Prostate gland (tissue), 2 donors: ENCODE results near the gene ZNF664.

Experiments
- POLR2A ChIP-seq: fragments of 450-650 bp; IDR thresholded peaks from one replicate; pipeline ENCODE4 v1.6.1; 2016; ENCODE audit warnings: antibody characterized with exemption, mild to moderate bottlenecking
- TF ChIP-seq, protein P1 (sequence below), 4 experiments: fragments of 200-600 bp in 2 of 4; fragments of 450-650 bp in 2 of 4; sonication (generic) in 2 of 4; IDR thresholded peaks; 1 replicate in 3 of 4; 2 replicates in 1 of 4; pipeline ENCODE4 v1.5.1; 2016 to 2019; ENCODE audit warnings: antibody characterized with exemption in 4 of 4, mild to moderate bottlenecking in 2 of 4, moderate library complexity in 2 of 4

DNA sequence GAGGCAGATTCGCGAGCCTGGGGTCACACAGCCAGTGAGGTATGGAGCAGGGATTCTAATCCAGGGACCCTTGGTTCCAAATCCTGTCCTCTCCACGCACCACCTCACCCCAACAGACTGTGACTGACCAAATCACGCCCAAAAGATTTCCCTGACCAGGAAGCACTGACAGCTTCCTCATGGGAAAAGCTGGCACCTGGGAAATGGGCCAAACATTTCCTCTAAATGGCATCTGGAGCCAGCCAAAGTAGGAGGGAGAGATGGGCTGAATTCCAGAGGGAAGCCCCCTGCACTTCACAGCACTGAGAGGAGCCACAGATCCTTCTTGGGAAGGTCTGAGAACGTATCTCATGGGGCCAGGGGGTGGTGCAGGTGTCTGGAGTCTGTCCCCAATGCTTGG lies 29.2 kb upstream of the ZNF664 start:
- TF ChIP-seq POLR2A: no peak
- TF ChIP-seq, protein P1, sequence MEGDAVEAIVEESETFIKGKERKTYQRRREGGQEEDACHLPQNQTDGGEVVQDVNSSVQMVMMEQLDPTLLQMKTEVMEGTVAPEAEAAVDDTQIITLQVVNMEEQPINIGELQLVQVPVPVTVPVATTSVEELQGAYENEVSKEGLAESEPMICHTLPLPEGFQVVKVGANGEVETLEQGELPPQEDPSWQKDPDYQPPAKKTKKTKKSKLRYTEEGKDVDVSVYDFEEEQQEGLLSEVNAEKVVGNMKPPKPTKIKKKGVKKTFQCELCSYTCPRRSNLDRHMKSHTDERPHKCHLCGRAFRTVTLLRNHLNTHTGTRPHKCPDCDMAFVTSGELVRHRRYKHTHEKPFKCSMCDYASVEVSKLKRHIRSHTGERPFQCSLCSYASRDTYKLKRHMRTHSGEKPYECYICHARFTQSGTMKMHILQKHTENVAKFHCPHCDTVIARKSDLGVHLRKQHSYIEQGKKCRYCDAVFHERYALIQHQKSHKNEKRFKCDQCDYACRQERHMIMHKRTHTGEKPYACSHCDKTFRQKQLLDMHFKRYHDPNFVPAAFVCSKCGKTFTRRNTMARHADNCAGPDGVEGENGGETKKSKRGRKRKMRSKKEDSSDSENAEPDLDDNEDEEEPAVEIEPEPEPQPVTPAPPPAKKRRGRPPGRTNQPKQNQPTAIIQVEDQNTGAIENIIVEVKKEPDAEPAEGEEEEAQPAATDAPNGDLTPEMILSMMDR (IDR thresholded peaks at IDR 0.05): no peak
